ENCODE results near the gene DNAH14.
"Not testable (repeated sequence)": the region's sequence is repeated elsewhere in the genome, so short reads cannot be mapped to it uniquely, and the experiment has no call there.

Gene DNAH14

DNA sequence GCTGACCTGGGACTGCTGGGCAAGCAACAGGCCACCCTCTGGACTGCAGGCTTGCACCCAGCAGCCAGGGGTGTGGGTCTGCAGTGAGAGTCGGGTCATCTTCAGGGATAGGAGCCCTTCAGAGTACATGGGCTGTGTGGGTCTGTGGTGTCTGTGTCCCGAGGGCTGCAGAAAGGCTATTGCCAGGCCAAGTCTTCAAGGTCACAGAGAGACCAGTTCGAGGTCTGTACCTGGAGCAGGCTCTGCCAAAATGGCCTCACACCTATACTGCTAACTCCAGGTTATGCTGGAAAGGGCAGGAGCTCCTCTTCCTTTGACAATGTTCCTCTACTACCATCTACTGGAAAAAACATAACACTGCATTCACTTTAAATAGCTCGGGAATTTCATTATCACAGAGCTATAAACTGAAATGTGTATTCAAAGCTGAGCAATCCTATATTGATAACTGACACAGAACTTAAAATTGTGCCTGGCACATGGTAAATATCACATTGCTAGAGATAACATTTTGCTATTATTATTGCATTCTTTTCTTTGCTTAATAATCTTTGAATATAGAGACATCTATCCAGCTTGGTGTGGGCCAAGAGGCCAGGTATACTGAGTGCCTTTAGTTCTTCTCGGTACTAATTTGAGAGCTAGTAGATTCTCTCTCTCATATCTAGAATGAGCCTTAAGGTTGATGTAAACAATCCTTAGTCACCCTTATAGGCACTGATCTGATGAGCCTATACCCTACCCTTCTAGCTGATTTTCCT, 6.9 kb upstream of the DNAH14 start:
- peak; percentile 14 for DNase-seq

- DNase-seq, result no peak
Measured at GRCh38 chr1:224923726-224924125, 5.7 kb upstream of the DNAH14 start.

GRCh38 chr1:224927631-224928030, 1.8 kb upstream of the DNAH14 start:
- DNase-seq, result not testable (repeated sequence)

DNA sequence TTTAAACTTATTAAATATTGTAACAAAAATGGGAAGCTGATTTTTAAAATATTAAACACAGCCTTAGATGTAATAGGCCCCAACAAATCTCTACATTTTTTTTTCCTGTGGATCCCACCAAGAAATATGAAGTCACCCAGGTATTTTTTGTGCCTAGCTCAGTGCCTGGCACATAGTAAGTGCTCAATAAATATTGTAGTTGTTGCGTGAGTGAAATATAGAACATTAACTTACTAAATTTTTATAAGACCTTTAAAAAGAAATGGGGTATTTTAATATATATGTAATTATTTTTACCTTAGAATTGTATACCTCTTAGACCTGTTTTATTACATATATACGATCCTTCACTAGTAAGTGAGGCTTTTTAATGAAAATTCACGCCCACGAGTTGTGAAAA, 569 bp upstream of the DNAH14 start:
- DNase-seq, result no peak

DNA sequence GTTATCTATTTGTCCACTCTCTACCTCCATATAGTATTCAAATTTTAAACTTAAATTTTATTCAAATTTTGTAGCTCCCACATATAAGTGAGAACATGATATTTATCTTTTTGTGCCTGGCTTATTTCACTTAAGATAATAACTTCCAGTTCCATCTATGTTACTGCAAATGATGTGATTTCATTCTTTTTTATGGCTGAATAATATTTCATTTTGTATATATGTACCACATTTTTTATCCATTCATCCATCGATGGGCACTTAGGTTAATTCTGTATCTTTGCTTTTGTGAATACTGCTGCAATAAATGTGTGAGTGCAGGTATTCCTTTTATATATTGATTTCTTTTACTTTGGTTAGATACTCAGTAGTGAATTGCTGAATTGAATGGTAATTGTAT, 2.1 kb downstream of the DNAH14 start:
- no peak for DNase-seq

DNA sequence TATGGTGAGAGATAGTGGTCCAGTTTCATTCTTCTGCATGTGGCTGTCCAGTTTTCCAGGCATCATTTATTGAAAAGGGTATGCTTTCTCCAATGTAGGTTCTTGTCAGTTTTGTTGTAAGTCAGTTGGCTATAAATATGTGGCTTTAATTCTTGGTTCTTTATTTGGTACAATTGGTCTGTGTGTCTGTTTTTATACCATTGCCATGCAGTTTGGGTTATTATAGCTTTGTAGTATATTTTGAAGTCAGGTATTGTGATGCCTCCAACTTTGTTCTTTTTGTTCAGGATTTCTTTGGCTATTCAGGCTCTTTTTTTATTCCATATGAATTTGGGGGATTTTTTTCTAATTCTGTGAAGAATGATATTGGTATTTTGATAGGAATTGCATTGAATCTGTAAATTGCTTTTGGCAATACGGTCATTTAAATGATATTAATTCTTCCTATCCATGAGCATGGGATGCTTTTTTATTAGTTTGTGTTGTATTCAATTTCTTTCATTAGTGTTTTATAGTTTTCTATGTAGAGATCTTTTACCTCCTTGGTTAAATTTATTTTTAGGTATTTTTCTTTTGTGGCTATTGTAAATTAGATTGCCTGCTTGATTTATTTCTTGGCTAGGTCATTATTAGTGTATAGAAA, 3.3 kb downstream of the DNAH14 start:
- no peak for DNase-seq

GRCh38 chr1:224933584-224933983, 4.1 kb downstream of the DNAH14 start:
- no peak for DNase-seq

DNA sequence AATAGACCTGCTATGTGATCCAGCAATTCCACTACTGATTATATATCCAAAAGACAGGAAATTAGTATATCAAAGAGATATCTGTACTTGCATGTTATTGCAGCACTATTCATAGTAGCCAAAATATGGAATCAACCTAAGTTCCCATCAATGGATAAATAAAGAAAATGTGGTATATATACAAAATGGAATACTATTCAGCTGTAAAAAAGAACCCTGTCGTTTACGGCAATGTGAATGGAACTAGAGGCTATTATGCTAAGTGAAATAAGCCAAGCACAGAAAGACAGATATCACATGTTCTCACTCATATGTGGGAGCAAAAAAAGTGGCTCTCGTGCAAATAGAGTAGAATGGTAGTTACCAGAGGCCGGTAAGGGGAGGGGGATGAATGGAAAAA, 9.2 kb downstream of the DNAH14 start:
- DNase-seq, result no peak

DNA sequence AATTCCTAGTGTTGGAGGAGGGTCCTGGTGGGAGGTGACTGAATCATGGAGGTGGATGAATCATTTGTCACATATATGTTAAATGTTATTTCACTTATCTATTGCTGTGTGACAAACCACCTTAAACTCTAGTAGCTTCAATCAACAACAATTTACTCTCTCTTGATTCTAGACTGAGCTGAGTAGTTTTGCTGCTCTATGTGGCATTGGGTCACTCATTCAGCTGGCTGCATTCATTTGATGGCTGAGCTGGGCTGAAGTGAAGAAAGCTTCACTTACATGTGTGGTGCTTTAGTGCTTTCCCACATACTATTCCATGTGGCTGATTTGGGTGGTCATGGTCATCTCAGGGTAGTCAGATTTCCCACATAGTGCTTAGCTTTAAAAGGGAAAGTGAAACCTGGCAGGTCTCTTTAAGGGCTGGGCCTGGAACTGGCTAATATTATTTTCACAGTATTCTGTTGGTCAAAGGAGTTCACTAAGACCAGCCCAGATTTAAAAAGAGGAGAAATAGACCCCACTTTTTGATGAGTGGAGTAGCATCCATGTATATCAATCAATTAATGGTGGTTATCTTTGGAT, 10.5 kb downstream of the DNAH14 start:
- no peak for DNase-seq

- DNase-seq, result not testable (repeated sequence)
Measured at GRCh38 chr1:224940735-224941134, 11.3 kb downstream of the DNAH14 start.

- DNase-seq, result not testable (repeated sequence)
Measured at GRCh38 chr1:224945651-224946348, 16.3 kb downstream of the DNAH14 start.

DNA sequence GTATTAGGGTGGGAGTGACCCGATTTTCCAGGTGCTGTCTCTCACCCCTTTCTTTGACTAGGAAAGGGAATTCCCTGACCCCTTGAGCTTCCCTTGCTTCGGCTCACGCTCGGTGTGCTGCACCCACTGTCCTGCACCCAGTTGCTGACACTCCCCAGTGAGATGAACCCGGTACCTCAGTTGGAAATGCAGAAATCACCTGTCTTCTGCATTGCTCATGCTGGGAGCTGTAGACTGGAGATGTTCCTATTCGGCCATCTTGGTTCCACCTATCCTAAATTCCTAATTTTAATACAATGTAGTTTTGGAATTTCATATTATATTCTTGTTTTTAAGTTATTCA, 16.8 kb downstream of the DNAH14 start:
- not testable (repeated sequence) for DNase-seq

- no peak for DNase-seq
Measured at GRCh38 chr1:224957696-224958095, 28.2 kb downstream of the DNAH14 start.

- DNase-seq, result no peak
Measured at GRCh38 chr1:224958490-224958889, 29.0 kb downstream of the DNAH14 start.

DNA sequence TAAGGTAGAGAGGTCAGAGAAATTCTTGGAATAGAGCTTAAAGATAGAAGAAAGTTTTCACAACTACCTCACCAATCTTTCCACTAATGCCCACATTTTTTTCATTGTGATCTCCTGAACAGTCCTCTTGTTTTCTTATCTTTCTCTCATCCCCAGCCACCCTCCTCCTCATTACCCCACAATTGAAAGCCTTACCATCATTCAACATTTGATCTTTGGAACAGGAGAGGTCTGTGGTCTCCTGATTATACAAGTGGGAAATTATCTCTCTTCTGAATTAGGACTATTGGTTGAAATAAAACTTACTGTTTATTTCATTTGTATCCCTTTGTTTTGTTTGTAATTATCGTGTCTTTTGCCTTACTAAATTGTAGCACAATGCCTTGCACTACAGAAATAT, 29.6 kb downstream of the DNAH14 start:
- DNase-seq, result no peak

- no peak for DNase-seq
Measured at GRCh38 chr1:224959656-224960055, 30.2 kb downstream of the DNAH14 start.

- no peak for DNase-seq
Measured at GRCh38 chr1:224980181-224980580, 50.7 kb downstream of the DNAH14 start.

GRCh38 chr1:224981922-224982354, 52.5 kb downstream of the DNAH14 start:
- DNase-seq, result not testable (repeated sequence)

DNA sequence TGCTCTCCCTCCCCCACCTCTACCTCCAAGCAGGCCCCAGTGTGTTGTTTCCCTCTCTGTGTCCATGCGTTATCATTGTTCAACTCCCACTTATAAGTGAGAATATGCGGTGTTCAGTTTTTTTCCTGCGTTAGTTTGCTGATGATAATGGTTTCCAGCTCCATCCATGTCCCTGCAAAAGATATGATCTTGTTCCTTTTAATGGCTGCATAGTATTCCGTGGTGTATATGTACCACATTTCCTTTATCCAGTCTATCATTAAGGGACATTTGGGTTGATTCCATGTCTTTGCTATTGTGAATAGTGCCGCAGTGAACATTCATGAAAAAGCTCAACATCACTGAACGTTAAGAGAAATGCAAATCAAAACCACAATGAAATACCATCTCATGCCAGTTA, 58.6 kb downstream of the DNAH14 start:
- no peak for DNase-seq

DNA sequence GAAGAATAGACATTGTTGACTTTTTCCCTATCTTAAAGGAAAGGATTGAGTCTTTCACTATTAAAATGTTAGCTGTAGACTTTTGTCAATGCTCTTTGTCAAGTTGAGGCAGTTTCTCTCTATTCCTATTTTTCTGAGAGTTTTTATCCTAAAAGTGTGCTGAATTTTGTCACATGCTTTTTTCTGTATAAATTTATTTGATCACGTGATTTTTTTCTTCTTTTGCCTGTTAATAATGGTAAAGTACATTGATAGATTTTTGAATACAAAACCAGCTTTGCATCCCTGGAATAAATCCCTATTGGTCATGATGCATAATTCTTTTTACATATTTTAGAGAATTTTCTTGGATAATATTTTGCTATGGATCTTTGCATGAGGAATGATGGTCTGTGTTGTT, 60.1 kb downstream of the DNAH14 start:
- no peak for DNase-seq

DNA sequence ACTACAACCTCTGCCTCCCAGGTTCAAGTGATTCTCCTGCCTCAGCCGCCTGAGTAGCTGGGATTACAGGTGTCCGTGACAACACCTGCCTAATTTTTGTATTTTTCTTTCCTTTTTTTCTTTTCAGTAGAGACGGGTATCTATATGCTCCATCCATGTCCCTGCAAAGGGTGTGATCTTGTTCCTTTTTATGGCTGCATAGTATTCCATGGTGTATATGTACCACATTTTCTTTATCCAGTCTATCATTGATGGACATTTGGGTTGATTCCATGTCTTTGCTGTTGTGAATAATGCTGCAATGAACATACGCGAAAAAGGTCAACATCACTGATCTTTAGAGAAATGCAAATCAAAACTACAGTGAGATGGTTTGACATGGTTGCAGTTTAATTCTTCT, 62.1 kb downstream of the DNAH14 start:
- not testable (repeated sequence) for DNase-seq

GRCh38 chr1:224995602-224996001, 66.1 kb downstream of the DNAH14 start:
- DNase-seq, result no peak

GRCh38 chr1:224996266-224996665, 66.8 kb downstream of the DNAH14 start:
- no peak for DNase-seq

GRCh38 chr1:224998185-224998584, 68.7 kb downstream of the DNAH14 start:
- no peak for DNase-seq
